Tibial nerve (tissue), 4 donors: Measurements from ENCODE around the gene ZNF25.

Experiments used
- CTCF ChIP-seq, 5 experiments: fragments of 200-600 bp in 3 of 5; fragments of 450-650 bp in 2 of 5; sonication (generic) in 3 of 5; IDR thresholded peaks; one replicate each; pipeline ENCODE4 v1.5.1; 2016 to 2019; ENCODE audit warnings: antibody characterized with exemption in 5 of 5, mild to moderate bottlenecking in 3 of 5, moderate library complexity in 2 of 5
- EP300 ChIP-seq, 2 donors: sonication (generic); formaldehyde crosslinking; IDR thresholded peaks; one replicate each; pipeline ENCODE4 v1.6.1; 2017; ENCODE audit warnings: antibody characterized with exemption in 2 of 2, mild to moderate bottlenecking in 1 of 2
- POLR2A ChIP-seq, 2 donors: fragments of 450-650 bp; IDR thresholded peaks; one replicate each; pipeline ENCODE4 v1.6.1; 2017; ENCODE audit warnings: antibody characterized with exemption in 2 of 2, mild to moderate bottlenecking in 2 of 2, moderate library complexity in 2 of 2

- TF ChIP-seq POLR2A (IDR thresholded peaks at IDR 0.05) (no peak), CTCF (IDR thresholded peaks at IDR 0.05) (no peak), EP300 (IDR thresholded peaks at IDR 0.05) (no peak)
Measured at GRCh38 chr10:37937864-37938263, 38.6 kb downstream of the ZNF25 start.
